ENCODE measurements around the gene EPHB3. TPM values are rescaled to one million over a fixed set of nuclear protein-coding genes. Genes with fewer than 3 reads are reported as not detected.

EPHB3 gene
- 28.9 TPM for polyA plus RNA-seq (2012; ENCODE audit: insufficient read depth, insufficient read length, low read depth)

DNA sequence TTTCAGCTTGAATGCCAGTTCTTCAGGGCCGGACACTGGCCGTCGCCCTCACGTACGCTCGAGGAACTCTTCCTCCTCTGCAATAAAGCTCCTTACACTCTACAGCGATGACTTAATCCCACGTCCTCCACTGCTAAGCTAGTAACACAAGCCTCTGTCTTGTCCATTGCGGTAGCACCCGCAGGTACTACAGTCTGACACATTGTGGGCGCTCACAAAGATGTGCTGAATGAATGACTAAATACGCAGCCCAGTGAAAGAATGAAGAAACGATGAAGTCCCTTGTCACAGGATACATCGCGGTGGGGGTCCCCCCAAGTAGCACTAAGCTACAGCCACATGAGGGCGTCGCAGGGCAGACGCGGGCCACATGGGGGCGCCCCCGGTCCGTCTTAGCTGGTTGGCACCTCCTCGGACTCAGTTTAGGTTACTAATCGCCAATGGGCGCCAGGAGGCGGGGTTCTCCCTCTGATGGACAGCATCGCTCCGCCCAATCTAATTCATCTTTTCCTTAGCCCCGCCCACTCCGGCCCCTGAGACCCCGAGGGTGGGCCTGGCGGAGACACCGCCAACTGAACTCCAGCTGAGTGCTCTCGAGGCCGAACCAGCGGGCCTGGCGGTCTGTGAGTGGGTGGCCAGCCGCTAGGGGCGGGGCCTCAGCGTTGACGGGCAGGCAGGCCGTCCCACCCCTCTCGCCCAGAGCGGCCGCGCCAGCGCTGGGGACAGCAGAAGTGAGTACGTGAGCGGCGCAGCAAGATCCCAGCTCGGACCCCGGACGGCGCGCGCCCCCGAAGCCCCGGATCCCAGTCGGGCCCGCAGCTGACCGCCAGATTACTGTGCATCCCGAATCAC is at the start of gene EPHB3:
EPHB3 (plus strand) TSS at position 725 of the 852 bp plus-strand sequence. CDS start 451 bp downstream, outside the sequence.
- H3K4me3 ChIP-seq (ENCODE audit: low read depth, low read length), result peak within 1 kb of the TSS; percentile 72
- no peaks in the 10 kb centered on the region for H3K9me3 ChIP-seq
- peak; percentile 99 for TF ChIP-seq CTCF (IDR thresholded peaks at IDR 0.05; ENCODE audit: low read depth, low read length)
- H3K4me1 ChIP-seq, result peaks cover 14% of the 10 kb centered on the region
- no peaks in the 10 kb centered on the region for H3K36me3 ChIP-seq
- no peaks in the 10 kb centered on the region for H3K27me3 ChIP-seq
- peak; percentile 100 for DNase-seq

DNA sequence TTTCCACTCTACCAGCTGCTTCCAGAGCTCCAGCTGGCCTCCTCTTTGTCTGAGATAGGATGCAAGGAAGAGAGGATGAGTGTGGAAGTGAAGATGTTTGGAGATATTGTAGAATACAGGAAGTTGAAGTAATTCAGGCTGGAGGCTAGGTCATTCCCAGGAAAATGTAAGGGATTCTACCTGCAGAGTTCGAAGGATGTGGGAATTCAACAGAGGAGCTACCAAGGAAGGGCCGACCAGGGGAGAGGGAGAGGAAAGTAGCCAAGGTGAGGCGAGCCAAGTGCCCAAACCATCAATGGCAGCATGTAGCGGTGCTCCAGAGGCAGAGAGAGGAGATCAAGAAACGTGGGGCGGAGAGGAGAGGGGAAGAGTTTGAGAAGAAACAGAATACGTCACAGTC is 49.0 kb upstream of the EPHB3 start:
- DNase-seq, result no peak
- H3K36me3 ChIP-seq, result no peaks in the 10 kb centered on the region
- H3K9me3 ChIP-seq, result no peaks in the 10 kb centered on the region
- no peak for TF ChIP-seq CTCF (IDR thresholded peaks at IDR 0.05; ENCODE audit: low read depth, low read length)
- H3K4me3 ChIP-seq (ENCODE audit: low read depth, low read length), result no peak overlapping the region
- peaks cover 86% of the 10 kb centered on the region for H3K27me3 ChIP-seq
- no peaks in the 10 kb centered on the region for H3K4me1 ChIP-seq

DNA sequence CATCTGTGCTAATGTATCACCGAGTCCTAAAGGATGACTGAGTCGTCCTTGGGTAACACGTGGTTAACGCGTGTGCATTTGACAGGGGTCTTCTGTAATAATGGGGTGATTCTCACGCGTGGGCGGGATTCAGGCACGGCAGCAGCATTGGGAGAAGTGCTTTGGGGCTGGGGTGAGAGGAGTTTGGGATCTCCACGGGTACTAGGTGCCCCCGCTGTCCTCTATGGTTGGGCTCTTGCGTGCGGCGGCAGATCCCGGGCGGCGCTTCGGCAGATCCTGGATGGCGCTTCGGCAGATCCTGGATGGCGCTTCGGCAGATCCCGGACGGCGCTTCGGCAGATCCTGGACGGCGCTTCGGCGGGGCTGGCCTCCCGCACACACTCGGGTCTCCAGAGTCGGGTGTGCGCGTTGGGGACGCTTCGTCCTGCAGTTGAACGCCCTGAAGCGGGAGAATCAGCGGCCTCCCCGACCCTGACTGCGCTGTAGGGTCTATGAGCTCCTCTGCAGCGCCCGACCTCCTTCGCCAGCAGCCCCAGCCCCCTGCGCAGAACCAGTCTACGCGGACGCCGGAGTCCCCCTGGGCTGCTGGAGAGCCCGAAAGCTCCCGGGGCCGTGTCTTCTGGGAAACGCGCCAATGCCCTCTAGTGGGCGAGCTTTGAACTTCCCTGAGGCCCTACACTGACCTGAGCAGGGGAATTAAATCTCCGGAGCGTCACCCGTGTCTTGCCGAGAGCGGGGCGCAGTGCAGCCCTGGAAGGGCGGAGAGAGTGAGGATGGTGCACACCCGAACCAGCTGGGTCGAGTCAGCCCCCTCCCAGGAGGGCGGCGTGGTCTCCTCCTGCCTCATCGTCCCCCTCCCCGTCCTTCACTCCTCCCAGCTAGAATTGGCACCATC is 48.1 kb upstream of the EPHB3 start:
- Histone ChIP-seq H3K36me3 (no peaks in the 10 kb centered on the region), H3K4me3 (ENCODE audit: low read depth, low read length) (peak overlapping the region; percentile 18; the same call in 1 of the 2 replicates), H3K4me1 (no peaks in the 10 kb centered on the region), H3K9me3 (no peaks in the 10 kb centered on the region), H3K27me3 (peaks cover 86% of the 10 kb centered on the region)
- TF ChIP-seq CTCF (IDR thresholded peaks at IDR 0.05; ENCODE audit: low read depth, low read length), result peak; percentile 83
- peak; percentile 90 for DNase-seq

DNA sequence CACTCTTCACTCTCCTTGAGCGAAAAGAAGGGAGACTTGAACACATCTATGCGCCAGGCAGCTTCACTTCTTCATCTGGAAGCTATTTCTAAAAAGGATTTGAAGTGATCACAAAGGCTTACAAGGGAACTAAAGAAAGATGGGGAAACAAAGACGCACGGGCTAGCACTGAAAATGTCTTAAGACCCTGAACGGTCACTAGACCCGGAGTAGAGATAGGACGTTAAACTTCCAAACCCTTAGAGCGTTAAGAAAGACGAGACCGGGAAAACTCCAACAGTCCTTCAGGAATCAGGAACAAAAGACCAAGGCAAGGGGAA is 47.5 kb upstream of the EPHB3 start:
- H3K9me3 ChIP-seq, result no peaks in the 10 kb centered on the region
- no peak for DNase-seq
- no peaks in the 10 kb centered on the region for H3K4me1 ChIP-seq
- H3K4me3 ChIP-seq (ENCODE audit: low read depth, low read length), result no peak overlapping the region
- no peak for TF ChIP-seq CTCF (IDR thresholded peaks at IDR 0.05; ENCODE audit: low read depth, low read length)
- H3K27me3 ChIP-seq, result peaks cover 86% of the 10 kb centered on the region
- H3K36me3 ChIP-seq, result no peaks in the 10 kb centered on the region

GRCh38 chr3:184523825-184524615 is 37.6 kb upstream of the EPHB3 start:
- DNase-seq, result no peak

More at GRCh38 chr3:184523825-184524615, 37.6 kb upstream of the EPHB3 start:
- Histone ChIP-seq H3K4me1 (no peaks in the 10 kb centered on the region), H3K36me3 (no peaks in the 10 kb centered on the region), H3K27me3 (peaks cover 83% of the 10 kb centered on the region), H3K9me3 (no peaks in the 10 kb centered on the region), H3K4me3 (ENCODE audit: low read depth, low read length) (no peak overlapping the region)
- TF ChIP-seq CTCF (IDR thresholded peaks at IDR 0.05; ENCODE audit: low read depth, low read length), result no peak
